Astrocyte of the spinal cord (primary cell): ENCODE measurements around the gene MAPKAPK5.
"Not testable (repeated sequence)": the region's sequence is repeated elsewhere in the genome, so short reads cannot be mapped to it uniquely, and the experiment has no call there.

ENCODE experiments used
- DNase-seq: peaks from one replicate; pipeline ENCODE4 v3.0.0; 2011; ENCODE audit warnings: low read depth, low spot score
- H3K4me3 ChIP-seq: 2 replicates; pipeline ENCODE4 v1.5.1; 2011; ENCODE audit warnings: low read depth, mild to moderate bottlenecking, low read length, moderate library complexity
- CTCF ChIP-seq: IDR thresholded peaks from 2 replicates; pipeline ENCODE4 v1.5.1; 2012; ENCODE audit warnings: low read depth, mild to moderate bottlenecking, low read length, inconsistent platforms
- in situ Hi-C: cut with HindIII; loops from 2 replicates; pipeline ENCODE4 v1.10.0; 2017; ENCODE audit warnings: low sequenced_read_pairs

The MAPKAPK5 gene

GRCh38 chr12:111819191-111820158, 22.6 kb upstream of the MAPKAPK5 start:
- in situ Hi-C loops: no loop called here
- DNase-seq: no peak
- no peak overlapping the region for H3K4me3 ChIP-seq
- no peak for TF ChIP-seq CTCF

- H3K4me3 ChIP-seq, in situ Hi-C loops: not testable (repeated sequence)
Observed at GRCh38 chr12:111820828-111821227, 21.2 kb upstream of the MAPKAPK5 start.

GRCh38 chr12:111822886-111823285, 19.1 kb upstream of the MAPKAPK5 start:
- in situ Hi-C loops: no loop called here

More at GRCh38 chr12:111820828-111821227, 21.2 kb upstream of the MAPKAPK5 start:
- DNase-seq: not testable (repeated sequence)

GRCh38 chr12:111823891-111824290, 18.1 kb upstream of the MAPKAPK5 start:
- DNase-seq: no peak
- no peak overlapping the region for H3K4me3 ChIP-seq
- no peak for TF ChIP-seq CTCF
- in situ Hi-C loops: no loop called here

More at GRCh38 chr12:111822886-111823285, 19.1 kb upstream of the MAPKAPK5 start:
- no peak overlapping the region for H3K4me3 ChIP-seq
- no peak for TF ChIP-seq CTCF
- no peak for DNase-seq

- DNase-seq, in situ Hi-C loops, H3K4me3 ChIP-seq: not testable (repeated sequence)
Observed at GRCh38 chr12:111824312-111824711, 17.7 kb upstream of the MAPKAPK5 start.

- H3K4me3 ChIP-seq: no peak overlapping the region
- in situ Hi-C loops: no loop called here
- DNase-seq: no peak
- TF ChIP-seq CTCF: no peak
Observed at GRCh38 chr12:111825509-111825908, 16.5 kb upstream of the MAPKAPK5 start.

GRCh38 chr12:111826316-111826715, 15.7 kb upstream of the MAPKAPK5 start:
- H3K4me3 ChIP-seq: no peak overlapping the region
- in situ Hi-C loops: no loop called here
- TF ChIP-seq CTCF: no peak
- DNase-seq: no peak
